GM12873 (cell line): Measurements from ENCODE around the gene ZBTB32.

Source experiments
- CTCF ChIP-seq: IDR thresholded peaks from 2 replicates; pipeline ENCODE4 v1.5.1; 2012; ENCODE audit warnings: low read depth, mild to moderate bottlenecking, moderate library complexity, low read length, control low read depth; ENCODE audit not compliant: insufficient read depth; ENCODE audit errors: missing control alignments

Gene ZBTB32

GRCh38 chr19:35731353-35731752 is 27.0 kb downstream of the ZBTB32 start:
- TF ChIP-seq CTCF: no peak

GRCh38 chr19:35731779-35732405 is 27.5 kb downstream of the ZBTB32 start:
- no peak for TF ChIP-seq CTCF

GRCh38 chr19:35732540-35733179 is 28.3 kb downstream of the ZBTB32 start:
- no peak for TF ChIP-seq CTCF

GRCh38 chr19:35733180-35734125 is 29.1 kb downstream of the ZBTB32 start:
- no peak for TF ChIP-seq CTCF

- TF ChIP-seq CTCF: no peak
These were observed 29.9 kb downstream of the ZBTB32 start for GRCh38 chr19:35734273-35734672.

GRCh38 chr19:35734889-35735288 is 30.5 kb downstream of the ZBTB32 start:
- no peak for TF ChIP-seq CTCF
